GM18909 (cell line): ENCODE results near the gene COL20A1.
"Not testable (repeated sequence)": the region's sequence is repeated elsewhere in the genome, so short reads cannot be mapped to it uniquely, and the experiment has no call there.

Experiments
- ATAC-seq: cut with Tn5 transposase; IDR thresholded peaks from one replicate; pipeline ENCODE4 v1.9.1; 2021; ENCODE audit warnings: mild to moderate bottlenecking; ENCODE audit not compliant: unreplicated experiment, poor library complexity

Gene COL20A1

DNA sequence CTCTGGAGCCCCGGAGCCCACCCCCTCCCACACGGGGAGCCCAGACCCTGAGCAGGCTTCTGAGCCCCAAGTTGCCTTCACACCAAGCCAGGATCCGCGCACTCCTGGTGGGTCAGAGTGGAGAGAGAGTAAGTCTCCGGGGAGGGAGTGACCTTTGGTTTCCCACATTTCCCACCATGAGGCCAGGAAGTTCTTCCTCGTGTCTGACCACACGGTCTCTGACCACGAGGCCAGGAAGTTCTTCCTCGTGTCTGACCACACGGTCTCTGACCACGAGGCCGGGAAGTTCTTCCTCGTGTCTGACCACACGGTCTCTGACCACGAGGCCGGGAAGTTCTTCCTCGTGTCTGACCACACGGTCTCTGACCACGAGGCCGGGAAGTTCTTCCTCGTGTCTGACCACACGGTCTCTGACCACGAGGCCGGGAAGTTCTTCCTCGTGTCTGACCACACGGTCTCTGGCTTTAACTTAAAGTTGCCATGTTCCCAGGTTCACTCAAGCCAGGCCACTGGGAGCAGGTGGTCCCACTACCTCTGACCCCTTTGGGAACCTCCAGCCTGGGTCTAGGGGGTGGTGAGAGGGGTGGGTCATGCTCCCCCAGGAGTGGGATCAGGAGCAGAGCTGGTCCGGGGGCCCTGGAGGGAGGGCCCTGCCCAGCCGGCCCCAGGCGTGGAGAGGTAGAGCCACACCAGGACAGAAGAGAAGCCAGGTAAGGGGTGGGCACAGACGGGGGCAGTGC lies 13.1 kb downstream of the COL20A1 start:
- not testable (repeated sequence) for ATAC-seq

GRCh38 chr20:63306673-63307537 lies 13.9 kb downstream of the COL20A1 start:
- no peak for ATAC-seq

GRCh38 chr20:63307538-63308217 lies 14.7 kb downstream of the COL20A1 start:
- no peak for ATAC-seq

DNA sequence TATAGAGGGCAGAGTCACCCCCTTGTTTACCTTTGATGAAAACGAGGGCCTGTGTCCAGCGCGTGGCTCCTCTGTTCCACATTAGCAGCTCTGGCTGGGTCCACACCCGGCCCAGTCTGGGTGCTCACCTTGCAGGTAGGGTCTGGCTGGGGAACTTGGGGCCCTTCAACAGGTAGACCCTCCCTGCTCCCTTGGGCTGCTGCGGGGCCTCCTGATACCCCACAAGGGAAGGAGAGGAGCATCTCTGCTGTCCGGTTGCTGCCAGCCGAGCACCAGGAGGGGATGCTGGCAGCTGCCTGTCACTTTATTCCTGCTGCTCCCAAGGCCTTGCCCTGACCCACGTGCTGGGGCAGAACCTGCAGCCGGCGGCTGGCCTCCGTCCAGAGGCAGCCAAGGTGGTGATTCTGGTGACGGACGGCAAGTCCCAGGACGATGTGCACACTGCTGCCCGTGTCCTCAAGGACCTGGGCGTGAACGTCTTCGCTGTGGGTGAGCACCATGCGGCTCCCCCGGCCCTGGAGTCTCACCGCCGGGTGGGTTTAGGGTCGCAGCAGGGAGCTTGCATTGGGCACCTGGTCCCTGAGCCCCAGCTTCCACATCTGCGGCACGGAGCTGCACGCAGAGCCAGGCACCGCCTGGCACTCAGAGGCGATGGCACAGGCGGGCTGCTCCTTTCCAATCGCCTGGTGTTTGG lies 15.4 kb downstream of the COL20A1 start:
- no peak for ATAC-seq

- ATAC-seq = no peak
Observed at GRCh38 chr20:63309261-63310071, 16.5 kb downstream of the COL20A1 start.

DNA sequence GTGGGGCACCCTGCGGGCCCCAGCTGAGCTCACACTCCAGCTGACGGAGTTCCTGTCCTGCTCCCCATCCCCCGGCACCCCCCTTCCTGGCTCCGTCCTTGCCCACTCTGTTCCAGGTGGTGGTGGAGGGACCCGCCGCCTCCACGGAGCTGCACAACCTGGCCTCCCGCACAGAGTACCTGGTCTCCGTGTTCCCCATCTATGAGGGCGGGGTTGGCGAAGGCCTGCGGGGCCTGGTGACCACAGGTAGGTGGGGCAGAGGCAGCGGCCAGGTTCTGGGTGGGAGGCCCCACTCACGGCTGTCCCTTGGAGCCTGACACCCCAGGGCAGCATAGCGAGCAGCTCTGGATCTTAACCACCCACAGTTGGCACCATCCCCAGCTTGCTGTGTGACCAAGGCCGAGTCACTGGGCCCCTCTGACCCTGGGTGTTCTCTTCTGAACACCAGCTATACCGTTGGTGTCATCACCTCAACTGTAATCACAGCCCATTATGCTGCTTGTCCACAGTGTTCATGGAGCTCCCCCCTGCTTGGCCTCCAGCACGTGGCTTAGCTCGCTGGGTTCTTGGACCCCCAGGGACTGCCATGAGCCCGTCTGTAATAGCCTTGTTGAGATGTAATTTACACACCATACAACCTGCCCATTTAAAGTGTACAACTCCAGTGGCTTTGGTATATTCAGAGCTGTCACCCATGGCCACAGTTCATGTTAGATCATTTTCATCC lies 17.4 kb downstream of the COL20A1 start:
- ATAC-seq = no peak

DNA sequence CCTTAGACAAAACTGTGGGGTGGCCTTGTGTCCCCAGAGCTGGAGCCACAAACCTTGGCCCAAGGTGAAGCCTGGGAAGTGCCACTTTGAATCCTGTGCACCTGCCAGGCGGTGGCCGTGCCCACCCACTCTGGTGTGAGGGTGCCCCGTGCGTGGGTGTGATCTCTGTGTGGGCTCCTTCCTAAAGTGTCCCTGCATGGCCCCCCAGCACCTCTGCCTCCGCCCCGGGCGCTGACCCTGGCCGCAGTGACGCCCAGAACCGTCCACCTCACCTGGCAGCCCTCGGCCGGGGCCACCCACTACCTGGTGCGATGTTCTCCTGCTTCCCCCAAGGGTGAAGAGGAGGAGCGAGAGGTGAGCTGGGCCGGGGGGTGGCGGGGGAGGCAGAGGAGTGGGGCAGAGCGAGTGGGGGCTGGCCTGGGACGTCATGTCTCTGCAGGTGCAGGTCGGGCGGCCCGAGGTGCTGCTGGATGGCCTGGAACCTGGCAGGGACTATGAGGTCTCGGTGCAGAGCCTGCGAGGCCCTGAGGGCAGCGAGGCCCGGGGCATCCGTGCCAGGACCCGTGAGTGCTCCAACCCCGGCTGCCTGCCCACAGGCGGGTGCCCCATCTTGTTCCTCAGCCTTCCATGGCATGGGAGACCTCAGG lies 18.3 kb downstream of the COL20A1 start:
- ATAC-seq = no peak

DNA sequence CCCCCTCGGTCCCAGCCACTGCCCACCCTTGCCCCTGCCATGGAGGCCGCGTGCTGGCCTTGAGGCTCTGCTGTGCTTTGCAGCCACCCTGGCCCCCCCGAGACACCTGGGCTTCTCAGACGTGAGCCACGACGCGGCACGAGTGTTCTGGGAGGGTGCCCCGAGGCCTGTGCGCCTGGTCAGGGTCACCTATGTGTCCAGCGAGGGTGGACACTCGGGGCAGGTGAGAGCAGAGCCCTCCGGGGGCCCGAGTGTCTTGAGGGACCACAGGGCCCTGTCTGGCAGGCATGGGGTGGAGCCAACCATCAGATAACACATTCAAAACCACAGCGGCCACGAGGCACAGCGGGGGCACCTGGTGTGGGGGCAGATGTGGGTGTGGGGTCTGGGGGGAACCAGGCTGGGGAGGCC lies 18.9 kb downstream of the COL20A1 start:
- no peak for ATAC-seq

GRCh38 chr20:63312273-63312672 lies 19.3 kb downstream of the COL20A1 start:
- no peak for ATAC-seq

GRCh38 chr20:63312690-63313348 lies 19.8 kb downstream of the COL20A1 start:
- no peak for ATAC-seq

DNA sequence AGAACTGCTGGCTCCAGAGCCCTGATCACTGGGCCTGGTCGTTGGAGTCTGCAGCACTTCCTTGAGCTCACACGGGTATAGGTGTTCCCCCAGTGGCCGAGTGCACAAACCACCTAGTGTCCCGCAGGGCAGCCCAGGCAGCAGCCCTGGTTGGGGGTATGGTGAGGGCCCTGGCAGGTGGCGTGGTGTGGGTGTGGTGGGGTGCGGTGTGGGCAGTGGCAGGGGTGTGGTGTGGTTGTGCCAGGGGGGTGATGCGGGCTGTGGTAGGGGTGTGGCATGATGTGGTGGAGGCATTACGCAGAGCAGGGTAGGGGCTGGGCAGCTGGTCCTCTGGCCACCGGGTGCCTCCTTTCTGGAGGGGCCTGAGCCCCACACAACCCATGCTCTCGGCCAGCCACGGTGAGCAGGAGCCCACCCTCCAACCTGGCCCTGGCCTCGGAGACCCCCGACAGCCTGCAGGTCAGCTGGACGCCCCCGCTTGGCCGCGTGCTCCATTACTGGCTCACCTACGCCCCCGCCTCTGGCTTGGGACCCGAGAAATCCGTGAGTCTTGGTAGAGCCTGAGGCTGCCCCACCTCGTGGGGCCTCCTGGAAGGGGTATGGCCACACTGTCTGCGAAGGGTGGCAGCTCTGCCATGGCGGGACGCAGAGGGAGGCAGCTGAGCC lies 20.5 kb downstream of the COL20A1 start:
- no peak for ATAC-seq

- no peak for ATAC-seq
Observed at GRCh38 chr20:63314015-63314471, 21.1 kb downstream of the COL20A1 start.

DNA sequence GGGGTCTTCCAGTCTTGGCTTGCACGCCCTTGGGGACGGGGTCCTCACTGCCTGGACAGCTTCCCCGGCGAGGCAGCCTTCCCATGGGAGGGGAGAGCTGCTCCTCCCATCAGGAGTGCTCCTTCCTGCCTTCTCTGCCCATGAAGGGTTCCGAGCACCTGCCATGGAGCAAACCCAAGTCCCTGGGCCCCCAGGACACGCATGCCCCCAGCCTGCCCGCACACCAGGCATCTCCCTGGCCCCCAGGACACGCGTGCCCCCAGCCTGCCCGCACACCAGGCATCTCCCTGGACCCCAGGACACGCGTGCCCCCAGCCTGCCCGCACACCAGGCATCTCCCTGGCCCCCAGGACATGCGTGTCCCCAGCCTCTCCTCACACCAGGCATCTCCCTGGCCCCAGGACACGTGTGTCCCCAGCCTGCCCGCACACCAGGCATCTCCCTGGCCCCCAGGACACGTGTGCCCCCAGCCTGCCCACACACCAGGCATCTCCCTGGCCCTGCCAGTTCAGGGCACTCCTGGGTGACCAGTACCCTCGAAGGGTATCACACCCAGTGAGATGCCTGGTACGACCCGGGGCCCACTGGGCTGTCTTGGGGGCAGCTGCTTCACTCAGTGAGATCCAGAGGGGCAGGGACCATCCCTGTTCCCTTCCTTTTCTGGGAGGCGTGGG lies 21.7 kb downstream of the COL20A1 start:
- ATAC-seq = no peak

DNA sequence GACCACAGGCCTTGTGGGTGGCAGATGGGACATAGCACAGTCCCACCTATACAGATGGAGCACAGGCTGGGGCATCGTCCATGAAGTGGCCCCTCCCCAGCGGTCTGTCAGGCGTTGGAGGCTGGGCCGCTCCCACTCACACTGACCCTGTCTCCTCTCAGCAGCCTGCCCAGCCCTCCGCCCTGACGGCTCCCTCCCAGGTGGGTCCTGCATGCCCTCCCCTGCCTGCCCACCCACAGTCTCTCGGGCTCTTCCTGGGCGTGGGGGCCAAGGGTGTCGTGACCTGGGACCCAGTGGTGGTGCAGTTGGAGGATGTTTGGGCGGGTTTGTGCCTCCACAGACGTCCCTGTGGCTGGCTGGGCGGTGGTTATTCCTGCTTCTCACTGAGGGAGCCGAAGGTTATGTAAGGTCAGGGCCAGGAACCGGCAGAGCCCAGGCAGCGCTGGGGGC lies 22.3 kb downstream of the COL20A1 start:
- no peak for ATAC-seq

- no peak for ATAC-seq
Observed at GRCh38 chr20:63315731-63316491, 22.9 kb downstream of the COL20A1 start.

DNA sequence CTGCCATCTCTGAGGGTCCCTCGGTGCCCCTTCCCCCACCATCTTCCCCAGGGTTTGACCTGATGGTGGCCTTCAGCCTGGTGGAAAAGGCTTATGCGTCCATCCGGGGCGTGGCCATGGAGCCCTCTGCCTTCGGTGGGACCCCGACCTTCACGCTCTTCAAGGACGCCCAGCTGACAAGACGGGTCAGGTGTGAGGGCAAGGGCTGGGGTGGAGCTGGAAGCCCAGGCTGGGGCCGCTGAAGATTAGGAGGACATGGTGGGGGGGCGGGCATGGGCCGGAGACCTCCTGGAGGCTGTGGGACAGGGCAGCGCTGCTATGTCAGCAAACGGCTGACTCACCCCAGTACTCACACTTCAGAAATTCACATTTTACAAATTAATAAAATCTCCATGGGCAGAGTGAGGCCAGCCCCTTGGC lies 23.5 kb downstream of the COL20A1 start:
- ATAC-seq = no peak
